ELF-1 (cell line): ENCODE measurements around the gene PIK3CB.
"Not testable (repeated sequence)": the region's sequence is repeated elsewhere in the genome, so short reads cannot be mapped to it uniquely, and the experiment has no call there.

Source experiments
- DNase-seq: peaks from one replicate; pipeline ENCODE4 v3.0.0-alpha.2; 2016; ENCODE audit warnings: low read depth, low spot score

PIK3CB gene

GRCh38 chr3:138682648-138683047 lies 152.1 kb downstream of the PIK3CB start:
- DNase-seq, result no peak

DNA sequence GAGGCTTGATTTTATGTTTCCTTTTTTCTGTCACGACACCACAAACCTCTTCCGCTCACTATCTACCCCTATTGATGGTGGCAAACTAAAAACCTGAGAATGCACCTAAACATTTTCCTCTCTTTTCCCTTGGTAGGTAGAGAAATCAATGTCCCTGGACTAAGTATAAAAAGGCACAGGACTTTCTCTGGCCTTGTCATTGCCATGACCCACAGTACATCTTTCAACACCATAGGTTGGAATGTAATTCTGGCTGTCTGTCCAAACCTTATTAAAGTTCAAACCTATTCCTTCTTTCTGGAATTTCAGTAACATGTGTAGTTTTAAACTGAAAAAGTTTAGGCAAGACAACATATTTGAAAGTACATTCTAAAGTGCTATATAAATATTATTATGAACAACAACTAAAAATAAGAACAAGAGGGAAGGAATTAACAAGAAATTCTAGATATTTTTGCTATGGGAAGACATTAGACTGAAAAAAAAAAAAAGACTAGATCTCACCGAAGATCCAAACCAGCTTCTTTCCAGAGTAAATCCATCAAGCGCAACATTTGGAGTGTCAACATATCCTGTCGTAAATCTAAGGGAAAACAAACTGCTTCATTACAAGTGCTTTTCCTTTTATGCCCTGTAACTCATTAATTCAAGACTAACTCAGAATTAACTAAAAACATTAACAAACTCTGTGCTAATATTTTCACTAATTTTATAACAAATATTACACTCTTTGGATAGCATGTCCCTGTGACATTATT lies 153.1 kb downstream of the PIK3CB start:
- DNase-seq, result no peak

GRCh38 chr3:138680974-138681373 lies 153.8 kb downstream of the PIK3CB start:
- DNase-seq, result not testable (repeated sequence)

DNA sequence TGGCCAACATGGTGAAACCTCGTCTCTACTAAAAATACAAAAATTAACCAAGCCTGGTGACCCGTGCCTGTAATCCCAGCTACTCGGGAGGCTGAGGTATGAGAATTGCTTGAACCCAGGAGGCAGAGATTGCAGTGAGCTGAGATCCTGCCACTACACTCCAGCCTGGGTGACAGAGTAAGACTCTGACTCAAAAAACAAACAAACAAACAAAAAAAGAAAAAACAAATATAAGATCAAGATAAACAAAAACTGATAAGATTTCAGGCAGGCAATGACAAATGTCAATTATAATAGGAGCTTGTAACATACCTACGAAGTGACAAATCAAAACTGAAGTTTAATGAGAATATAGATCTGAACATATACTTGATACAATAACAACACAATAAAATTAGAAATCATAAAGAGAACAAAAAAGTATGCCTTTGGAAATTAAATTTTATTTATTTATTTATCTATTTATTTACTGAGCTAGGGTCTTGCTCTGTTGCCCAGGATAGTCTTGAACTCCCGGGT lies 155.8 kb downstream of the PIK3CB start:
- no peak for DNase-seq

DNA sequence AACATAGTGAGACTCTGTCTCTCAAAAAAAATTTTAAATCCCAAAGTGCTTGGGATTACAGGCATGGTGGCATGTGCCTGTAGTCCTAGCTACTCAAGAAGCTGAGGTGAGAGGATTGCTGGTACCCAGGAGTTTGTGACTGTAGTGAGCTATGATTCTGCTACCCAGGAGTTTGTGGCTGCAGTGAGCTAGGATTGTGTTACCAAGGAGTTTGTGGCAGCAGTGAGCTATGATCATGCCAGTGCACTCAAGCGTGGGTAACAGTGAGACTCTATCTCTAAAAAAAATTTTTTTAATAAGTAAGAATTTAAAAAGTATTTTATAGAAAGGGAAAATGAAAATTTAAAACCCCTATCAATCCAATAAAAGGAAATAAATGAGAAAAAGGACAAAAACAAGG lies 156.6 kb downstream of the PIK3CB start:
- no peak for DNase-seq

DNA sequence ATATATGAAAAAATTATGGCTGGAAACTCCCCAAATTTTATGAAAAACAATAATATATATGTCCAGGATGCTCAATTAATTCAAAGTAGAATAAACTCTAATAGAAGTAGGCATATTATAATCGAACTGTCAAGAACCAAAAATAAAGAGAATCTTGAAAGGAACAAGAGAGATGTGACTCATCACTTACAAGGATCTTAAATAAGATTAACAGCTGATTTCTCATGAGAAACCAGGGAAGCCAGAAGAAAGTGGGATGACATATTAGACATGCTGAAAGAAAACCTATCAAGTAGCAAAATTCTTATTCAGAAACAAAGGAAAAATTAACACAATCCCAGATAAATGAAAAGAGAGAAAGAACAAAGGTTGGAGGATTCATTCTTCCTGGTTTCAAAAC lies 159.3 kb downstream of the PIK3CB start:
- DNase-seq, result no peak

DNA sequence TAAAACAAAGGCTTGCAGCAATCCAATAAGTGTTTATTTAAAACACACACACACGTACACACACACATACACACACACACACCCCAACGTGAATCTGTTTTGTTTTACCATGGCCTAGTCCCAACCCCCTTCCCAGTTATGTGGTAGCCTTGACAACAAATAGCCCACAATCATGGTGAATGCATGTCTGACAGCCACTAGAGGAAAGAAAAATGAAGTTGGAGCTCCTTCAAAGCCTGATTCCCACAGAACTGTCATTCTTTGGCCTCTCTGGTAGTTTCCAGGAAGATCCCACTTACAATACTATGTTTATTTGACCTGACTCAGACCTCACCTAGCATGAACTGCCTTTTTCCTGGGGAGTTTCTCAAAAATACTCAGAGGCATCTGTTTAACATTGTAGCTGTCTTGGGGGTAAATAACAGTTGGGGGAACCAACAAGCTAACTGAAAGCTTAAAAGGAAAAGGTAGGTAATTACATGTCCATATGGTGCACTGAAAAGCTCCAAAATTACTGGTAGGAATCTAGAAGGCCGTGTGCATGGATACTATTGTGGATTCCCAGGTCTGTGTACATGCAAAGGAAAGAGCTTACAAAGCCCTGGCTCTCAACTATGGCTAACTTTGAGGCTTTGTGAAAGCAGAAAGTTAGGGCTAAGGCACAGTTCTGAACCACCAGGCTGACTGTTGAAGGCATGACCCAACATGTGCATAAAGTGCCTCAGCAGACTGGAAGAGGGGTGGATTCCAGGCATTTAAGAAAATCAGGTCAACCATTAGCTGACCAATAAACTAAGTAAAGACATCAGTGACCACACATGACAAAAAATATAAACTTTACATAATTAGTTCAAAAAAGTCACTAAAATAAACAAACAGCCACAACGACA lies 160.8 kb downstream of the PIK3CB start:
- peak; percentile 52 for DNase-seq

- no peak for DNase-seq
These were observed 164.3 kb downstream of the PIK3CB start for GRCh38 chr3:138670407-138670806.

GRCh38 chr3:138668107-138668506 lies 166.6 kb downstream of the PIK3CB start:
- DNase-seq, result no peak

DNA sequence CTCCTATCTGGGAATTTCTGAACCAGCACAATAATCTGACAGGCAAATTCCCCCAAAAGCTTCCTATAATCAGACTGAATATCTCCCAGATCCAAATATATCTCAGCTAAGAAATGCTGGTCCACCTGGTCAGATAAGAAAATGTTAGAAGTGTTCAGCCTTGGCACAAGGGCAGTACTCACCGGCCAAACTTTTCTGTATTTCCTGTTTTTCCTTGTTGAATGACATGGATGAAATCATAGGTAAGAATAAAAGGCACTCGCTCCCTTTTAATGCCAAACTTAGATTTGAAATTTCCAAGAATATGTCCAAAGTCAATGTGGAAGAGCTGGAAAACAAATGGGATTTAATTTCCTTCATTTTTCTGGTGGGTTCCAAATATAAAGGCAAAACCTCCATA lies 177.2 kb downstream of the PIK3CB start:
- DNase-seq, result no peak

DNA sequence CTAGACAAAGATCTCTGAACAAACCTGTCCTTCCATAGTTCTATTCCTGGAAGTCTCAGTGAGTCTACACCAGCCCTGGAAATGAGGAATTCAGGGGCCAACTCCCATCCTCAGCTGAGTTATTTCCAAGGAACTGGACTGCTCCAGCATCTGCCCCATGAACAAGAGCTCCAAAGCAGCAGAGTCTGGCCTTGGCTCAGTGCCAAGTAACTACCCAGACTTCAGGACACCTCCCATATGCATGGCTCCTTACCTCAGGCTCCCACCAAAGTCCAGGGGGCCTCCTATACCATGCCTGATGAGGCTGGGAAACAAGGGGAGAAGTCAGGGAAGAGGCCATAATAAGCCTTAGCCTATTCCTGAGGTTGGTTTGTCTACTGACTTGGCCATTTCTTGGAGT lies 181.2 kb downstream of the PIK3CB start:
- no peak for DNase-seq

DNA sequence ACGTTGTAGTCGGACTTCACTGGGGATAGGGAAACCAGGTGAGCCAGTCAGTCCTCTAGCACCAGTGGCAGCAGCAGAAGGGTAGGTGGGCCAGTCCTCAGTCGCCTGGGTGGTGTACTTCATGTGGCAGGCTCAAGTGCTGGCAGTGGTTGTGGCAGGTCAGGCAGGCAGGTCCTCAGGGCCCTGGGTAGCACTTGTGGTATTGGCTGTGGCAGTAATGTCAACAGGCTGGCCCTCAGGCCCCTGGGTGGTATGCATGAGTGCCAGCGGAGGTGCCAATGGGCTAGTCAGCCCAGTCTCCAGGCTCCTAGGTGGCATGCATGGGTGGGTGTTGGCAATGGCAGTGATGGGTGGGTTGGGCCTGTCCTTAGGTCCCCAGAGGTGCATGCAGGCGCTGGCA lies 185.6 kb downstream of the PIK3CB start:
- no peak for DNase-seq

DNA sequence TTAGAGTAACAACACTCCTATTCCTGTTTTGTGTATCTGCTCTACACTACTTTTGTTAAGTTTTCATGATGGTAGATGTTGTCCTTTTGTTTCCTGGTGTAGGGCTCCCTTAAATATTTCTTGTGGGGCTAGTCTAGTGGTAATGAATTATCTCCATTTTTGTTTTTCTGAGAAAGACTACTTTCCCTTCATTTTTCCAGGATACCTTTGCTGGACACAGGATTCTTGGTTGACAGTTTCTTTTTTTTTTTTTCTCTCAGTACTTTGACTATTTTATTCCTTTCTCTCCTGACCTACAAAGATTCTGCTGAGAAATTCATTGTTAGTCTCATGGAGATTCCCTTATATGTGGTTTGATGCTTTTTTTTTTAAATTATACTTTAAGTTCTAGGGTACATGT lies 188.2 kb downstream of the PIK3CB start:
- DNase-seq, result no peak

- DNase-seq, result no peak
These were observed 188.7 kb downstream of the PIK3CB start for GRCh38 chr3:138646008-138646407.

GRCh38 chr3:138642927-138643253 lies 191.8 kb downstream of the PIK3CB start:
- no peak for DNase-seq

- DNase-seq, result no peak
These were observed 192.4 kb downstream of the PIK3CB start for GRCh38 chr3:138642226-138642926.

GRCh38 chr3:138640537-138640936 lies 194.2 kb downstream of the PIK3CB start:
- DNase-seq, result no peak

DNA sequence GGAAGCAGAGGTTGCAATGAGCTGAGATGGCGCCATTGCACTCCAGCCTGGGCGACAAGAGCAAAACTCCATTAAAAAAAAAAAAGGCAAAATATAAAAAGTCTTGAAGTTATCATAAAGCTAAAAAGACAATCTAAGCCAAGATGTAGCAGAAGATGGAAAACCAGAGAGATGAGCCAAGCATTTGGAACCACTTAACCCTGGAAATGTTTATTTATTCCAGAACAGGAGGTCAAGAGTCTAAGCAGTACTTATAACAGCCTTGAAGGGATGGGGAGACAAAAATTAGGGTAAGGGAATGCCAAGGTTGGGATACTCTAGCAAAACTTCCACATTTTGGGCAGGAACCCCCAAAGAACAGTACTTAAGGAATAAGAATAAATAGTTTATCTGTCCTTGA lies 196.1 kb downstream of the PIK3CB start:
- DNase-seq, result no peak

DNA sequence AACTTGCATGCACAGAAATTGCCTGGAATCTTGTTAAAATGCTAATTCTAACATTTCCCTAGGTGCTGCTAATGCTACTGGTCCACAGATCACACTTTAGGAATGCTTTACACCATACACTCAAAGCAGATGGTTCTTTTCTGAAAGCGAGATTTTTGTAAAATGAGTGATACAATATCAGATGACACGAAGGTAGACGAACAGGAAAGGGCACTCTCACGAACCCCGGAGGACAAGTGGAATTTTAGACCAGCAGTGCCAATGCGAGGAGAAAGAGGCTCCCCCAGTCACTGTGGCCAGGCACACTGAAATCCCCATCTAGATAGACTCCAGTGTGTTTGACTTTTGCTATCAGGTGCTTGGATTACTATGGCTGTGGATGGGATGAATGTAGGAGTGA lies 205.2 kb downstream of the PIK3CB start:
- no peak for DNase-seq

DNA sequence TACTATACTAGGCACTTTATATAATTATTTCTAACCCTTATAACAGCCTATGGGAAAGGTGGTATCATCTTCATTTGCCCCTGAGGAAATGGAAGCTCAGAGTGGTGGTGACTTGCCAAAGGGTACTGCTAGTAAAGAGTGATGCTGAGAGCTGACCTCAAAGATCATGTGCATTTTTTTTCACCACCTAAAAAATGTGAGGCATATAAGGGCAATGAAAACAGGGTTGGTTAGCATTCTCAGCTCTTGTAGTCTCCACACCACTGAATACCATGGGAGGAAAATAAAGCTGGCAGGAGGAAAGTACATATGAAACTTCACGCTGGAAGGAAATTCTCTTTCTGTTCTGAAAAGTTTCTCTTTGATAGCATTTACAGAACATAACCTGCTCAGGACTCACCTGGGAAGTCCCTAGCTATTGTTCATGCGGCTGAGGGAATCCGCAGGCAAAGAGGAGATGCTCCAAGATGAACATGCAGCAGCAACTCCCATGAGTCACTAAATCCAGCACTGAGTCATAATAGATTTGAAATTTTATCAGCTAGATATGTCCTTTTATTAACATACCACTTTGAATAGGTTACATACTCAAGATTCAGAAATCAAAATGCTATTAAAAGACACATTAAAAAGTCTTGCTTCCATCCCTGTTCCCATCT lies 208.9 kb downstream of the PIK3CB start:
- DNase-seq, result no peak

- no peak for DNase-seq
These were observed 210.2 kb downstream of the PIK3CB start for GRCh38 chr3:138624518-138624917.

GRCh38 chr3:138620431-138620830 lies 214.3 kb downstream of the PIK3CB start:
- no peak for DNase-seq
